Neuronal stem cell (in vitro differentiated cells): ENCODE measurements around the gene MFAP4.

ENCODE experiments used
- DNase-seq: peaks from one replicate; pipeline ENCODE4 v3.0.0-alpha.2; 2013; ENCODE audit warnings: low spot score
- H2AFZ ChIP-seq: one replicate; pipeline ENCODE4 v1.6.1; 2013; ENCODE audit warnings: mild to moderate bottlenecking, low read length, inconsistent platforms
- H2AK5ac ChIP-seq: 2 replicates; pipeline ENCODE4 v1.6.1; 2013; ENCODE audit warnings: low read depth, mild to moderate bottlenecking, inconsistent platforms, low read length, moderate library complexity, mixed read lengths
- H2BK120ac ChIP-seq: 2 replicates; pipeline ENCODE4 v1.6.1; 2013; ENCODE audit warnings: low read depth, mild to moderate bottlenecking, inconsistent platforms, low read length, moderate library complexity, mixed read lengths
- H2BK12ac ChIP-seq: one replicate; pipeline ENCODE4 v1.6.1; 2013; ENCODE audit warnings: low read length, inconsistent platforms
- H2BK15ac ChIP-seq: 2 replicates; pipeline ENCODE4 v1.6.1; 2013; ENCODE audit warnings: mild to moderate bottlenecking, low read length, inconsistent platforms, mixed read lengths
- H2BK5ac ChIP-seq: one replicate; pipeline ENCODE4 v1.6.1; 2013; ENCODE audit warnings: inconsistent platforms, mild to moderate bottlenecking, low read length, moderate library complexity
- H3K14ac ChIP-seq: one replicate; pipeline ENCODE4 v1.6.1; 2013; ENCODE audit warnings: low read length, inconsistent platforms
- H3K18ac ChIP-seq: 2 replicates; pipeline ENCODE4 v1.6.1; 2013; ENCODE audit warnings: low read length, inconsistent platforms
- H3K23ac ChIP-seq: 2 replicates; pipeline ENCODE4 v1.6.1; 2013; ENCODE audit warnings: low read depth, mild to moderate bottlenecking, mixed read lengths, low read length, inconsistent platforms; ENCODE audit not compliant: poor library complexity
- H3K27ac ChIP-seq: replicated peaks from 3 replicates; pipeline ENCODE4 v1.5.1; 2013; ENCODE audit warnings: low read length, inconsistent platforms
- H3K27me3 ChIP-seq, 3 experiments: 2 replicates each; pipeline ENCODE4 v1.6.1; 2013; ENCODE audit warnings: low read length in 3 of 3, mild to moderate bottlenecking in 2 of 3, inconsistent platforms in 1 of 3, low read depth in 1 of 3, mixed read lengths in 1 of 3, moderate library complexity in 1 of 3; ENCODE audit not compliant: control insufficient read depth in 3 of 3, insufficient read depth in 3 of 3
- H3K36me3 ChIP-seq, 2 donors: replicated peaks in 1 of 2; 2 replicates each; pipeline ENCODE4 v1.6.1; 2013; ENCODE audit warnings: low read length in 2 of 2; ENCODE audit not compliant: control insufficient read depth in 2 of 2, insufficient read depth in 2 of 2
- H3K4ac ChIP-seq: 2 replicates; pipeline ENCODE4 v1.6.1; 2013; ENCODE audit warnings: inconsistent platforms, mild to moderate bottlenecking, low read length, moderate library complexity
- H3K4me1 ChIP-seq, 2 donors: 1 replicate in 1 of 2; 2 replicates in 1 of 2; pipeline ENCODE4 v1.6.1; 2013; ENCODE audit warnings: low read length in 2 of 2, low read depth in 1 of 2; ENCODE audit not compliant: control insufficient read depth in 2 of 2, insufficient read depth in 1 of 2
- H3K4me2 ChIP-seq: one replicate; pipeline ENCODE4 v1.6.1; 2013; ENCODE audit warnings: mild to moderate bottlenecking, low read length, inconsistent platforms; ENCODE audit not compliant: insufficient read depth, poor library complexity, severe bottlenecking
- H3K4me3 ChIP-seq, 2 donors: 2 replicates each; pipeline ENCODE4 v1.5.1; 2013; ENCODE audit warnings: low read length in 2 of 2, mild to moderate bottlenecking in 2 of 2, inconsistent platforms in 1 of 2, moderate library complexity in 1 of 2
- H3K79me1 ChIP-seq: one replicate; pipeline ENCODE4 v1.6.1; 2013; ENCODE audit warnings: low read depth, mild to moderate bottlenecking, inconsistent platforms, low read length, moderate library complexity
- H3K9ac ChIP-seq: one replicate; pipeline ENCODE4 v1.6.1; 2013; ENCODE audit warnings: mild to moderate bottlenecking, low read depth, low read length, inconsistent platforms; ENCODE audit not compliant: poor library complexity
- H3K9me3 ChIP-seq, 2 donors: replicated peaks in 1 of 2; 2 replicates each; pipeline versions ENCODE3 to v1.6.1; 2013; ENCODE audit warnings: low read length in 2 of 2, mild to moderate bottlenecking in 2 of 2, inconsistent platforms in 1 of 2, low read depth in 1 of 2, mixed read lengths in 1 of 2, moderate library complexity in 1 of 2; ENCODE audit not compliant: control insufficient read depth in 2 of 2, insufficient read depth in 1 of 2
- H4K8ac ChIP-seq: one replicate; pipeline ENCODE4 v1.6.1; 2013; ENCODE audit warnings: low read depth, mild to moderate bottlenecking, inconsistent platforms, low read length, moderate library complexity
- H4K91ac ChIP-seq: one replicate; pipeline ENCODE4 v1.6.1; 2013; ENCODE audit warnings: low read length, low read depth, mild to moderate bottlenecking, inconsistent platforms; ENCODE audit not compliant: poor library complexity
- WGBS, 2 donors: extraction: QIAGEN DNeasy Blood & Tissue Kit; methylation state at CpG; one replicate each; pipeline ENCODE4 v1.1.7; 2013; ENCODE audit warnings: missing lambda C conversion rate in 2 of 2, mixed read lengths in 1 of 2; ENCODE audit not compliant: insufficient read length in 2 of 2, insufficient replicate concordance in 1 of 2; ENCODE audit errors: extremely low coverage in 2 of 2; 5-methylcytosine and 5-hydroxymethylcytosine counted together

Gene MFAP4

GRCh38 chr17:19365499-19365817, 21.5 kb downstream of the MFAP4 start:
- no peak overlapping the region for H2BK12ac ChIP-seq
- no peaks in the 10 kb centered on the region for H3K9me3 ChIP-seq
- no peak overlapping the region for H3K23ac ChIP-seq
- H3K9ac ChIP-seq = no peak overlapping the region
- no peak overlapping the region for H3K4me3 ChIP-seq
- H3K4ac ChIP-seq = no peak overlapping the region
- no peak overlapping the region for H3K27ac ChIP-seq
- no peak overlapping the region for H2AFZ ChIP-seq
- no peak overlapping the region for H3K14ac ChIP-seq
- no peak overlapping the region for H2BK15ac ChIP-seq
- no peak overlapping the region for H4K8ac ChIP-seq
- H3K4me2 ChIP-seq = no peak overlapping the region
- H3K4me1 ChIP-seq = peaks cover 0 to 7% of the 10 kb centered on the region in 2 donors
- no peak overlapping the region for H2AK5ac ChIP-seq
- H2BK120ac ChIP-seq = no peak overlapping the region
- no peaks in the 10 kb centered on the region for H3K36me3 ChIP-seq
- H3K79me1 ChIP-seq = no peaks in the 10 kb centered on the region
- DNase-seq = no peak
- H4K91ac ChIP-seq = no peak overlapping the region
- peak overlapping the region; percentile 55 for H3K18ac ChIP-seq
- WGBS, 2 donors = no CpG with 5 or more reads among the region's 4 CpGs
- no peak overlapping the region for H2BK5ac ChIP-seq
- H3K27me3 ChIP-seq = no peaks in the 10 kb centered on the region

- H3K14ac ChIP-seq = no peak overlapping the region
- no peak overlapping the region for H2BK5ac ChIP-seq
- no peak overlapping the region for H3K9ac ChIP-seq
- H3K79me1 ChIP-seq = no peaks in the 10 kb centered on the region
- peaks cover 0 to 7% of the 10 kb centered on the region in 2 donors for H3K4me1 ChIP-seq
- no peak overlapping the region for H3K4ac ChIP-seq
- no peaks in the 10 kb centered on the region for H3K36me3 ChIP-seq
- H3K27ac ChIP-seq = no peak overlapping the region
- H3K4me2 ChIP-seq = no peak overlapping the region
- H3K23ac ChIP-seq = no peak overlapping the region
- no peak overlapping the region for H2BK120ac ChIP-seq
- H3K27me3 ChIP-seq = no peaks in the 10 kb centered on the region
- no peak overlapping the region for H2AFZ ChIP-seq
- no peaks in the 10 kb centered on the region for H3K9me3 ChIP-seq
- DNase-seq = no peak
- WGBS, 2 donors = no CpG with 5 or more reads among the region's 14 CpGs
- H2AK5ac ChIP-seq = peak overlapping the region; percentile 23
- H2BK15ac ChIP-seq = peak overlapping the region; percentile 26
- H3K18ac ChIP-seq = peak overlapping the region; percentile 55
- no peak overlapping the region for H4K8ac ChIP-seq
- H2BK12ac ChIP-seq = peak overlapping the region; percentile 51
- H4K91ac ChIP-seq = no peak overlapping the region
- no peak overlapping the region for H3K4me3 ChIP-seq
Observed at GRCh38 chr17:19364699-19365498, 22.1 kb downstream of the MFAP4 start.

- no peak overlapping the region for H3K4me3 ChIP-seq
- H3K4me2 ChIP-seq = no peak overlapping the region
- no peak overlapping the region for H2BK12ac ChIP-seq
- H3K9me3 ChIP-seq = no peaks in the 10 kb centered on the region
- peak overlapping the region; percentile 92 for H2AFZ ChIP-seq
- no peak overlapping the region for H2BK15ac ChIP-seq
- H4K91ac ChIP-seq = no peak overlapping the region
- H3K4ac ChIP-seq = no peak overlapping the region
- peaks cover 0 to 7% of the 10 kb centered on the region in 2 donors for H3K4me1 ChIP-seq
- no peak overlapping the region for H3K23ac ChIP-seq
- peaks cover 0 to 2% of the 10 kb centered on the region in 2 donors for H3K36me3 ChIP-seq
- H3K27me3 ChIP-seq = no peaks in the 10 kb centered on the region
- no CpG with 5 or more reads among the region's 6 CpGs for WGBS, 2 donors
- no peak overlapping the region for H3K18ac ChIP-seq
- DNase-seq = no peak
- H2BK120ac ChIP-seq = no peak overlapping the region
- no peak overlapping the region for H3K27ac ChIP-seq
- no peak overlapping the region for H3K14ac ChIP-seq
- no peaks in the 10 kb centered on the region for H3K79me1 ChIP-seq
- H2BK5ac ChIP-seq = no peak overlapping the region
- H2AK5ac ChIP-seq = peak overlapping the region; percentile 7
- no peak overlapping the region for H3K9ac ChIP-seq
- H4K8ac ChIP-seq = no peak overlapping the region
Observed at GRCh38 chr17:19363460-19364035, 23.4 kb downstream of the MFAP4 start.

- no peak overlapping the region for H3K27ac ChIP-seq
- H3K4me3 ChIP-seq = peak overlapping the region in 1 of 2 donors; percentile 59
Observed at GRCh38 chr17:19363114-19363438, 23.9 kb downstream of the MFAP4 start.

More at GRCh38 chr17:19363114-19363438, 23.9 kb downstream of the MFAP4 start:
- WGBS, 2 donors = no CpG with 5 or more reads among the region's 14 CpGs
- Histone ChIP-seq H3K14ac (no peak overlapping the region), H2BK120ac (no peak overlapping the region), H2BK12ac (no peak overlapping the region), H3K9ac (no peak overlapping the region), H3K9me3 (no peaks in the 10 kb centered on the region), H3K4me1 (peaks cover 0 to 7% of the 10 kb centered on the region in 2 donors), H3K27me3 (no peaks in the 10 kb centered on the region), H3K4me2 (peak overlapping the region; percentile 90), H3K79me1 (no peaks in the 10 kb centered on the region), H2AFZ (peak overlapping the region; percentile 92), H4K8ac (no peak overlapping the region), H2BK15ac (peak overlapping the region; percentile 31), H3K36me3 (peaks cover 2 to 5% of the 10 kb centered on the region in 2 donors), H2BK5ac (no peak overlapping the region), H4K91ac (no peak overlapping the region), H3K23ac (peak overlapping the region; percentile 81), H2AK5ac (no peak overlapping the region), H3K18ac (no peak overlapping the region), H3K4ac (no peak overlapping the region)
- no peak for DNase-seq
